Ascending aorta (tissue), 2 donors: ENCODE measurements around the gene PLTP. TPM values are rescaled to one million over a fixed set of nuclear protein-coding genes. Genes with fewer than 3 reads are reported as not detected.
"Not testable (repeated sequence)": the region's sequence is repeated elsewhere in the genome, so short reads cannot be mapped to it uniquely, and the experiment has no call there.

Experiments
- DNase-seq, 2 donors: peaks; one replicate each; pipeline ENCODE4 v3.0.0-alpha.2; 2019; ENCODE audit warnings: low spot score in 2 of 2
- H3K27ac ChIP-seq, 2 donors: fragments of 200-600 bp; sonication (generic); one replicate each; pipeline ENCODE4 v1.5.1; 2016 to 2017; ENCODE audit warnings: mild to moderate bottlenecking in 1 of 2
- H3K27me3 ChIP-seq: fragments of 200-600 bp; sonication (generic); one replicate; pipeline ENCODE4 v1.5.1; 2017
- H3K36me3 ChIP-seq, 2 donors: fragments of 200-600 bp; sonication (generic); one replicate each; pipeline ENCODE4 v1.5.1; 2016
- H3K4me1 ChIP-seq, 2 donors: fragments of 200-600 bp; sonication (generic); one replicate each; pipeline ENCODE4 v1.5.1; 2016 to 2017; ENCODE audit warnings: mild to moderate bottlenecking in 1 of 2
- H3K4me3 ChIP-seq, 2 donors: fragments of 200-600 bp; sonication (generic); one replicate each; pipeline ENCODE4 v1.5.1; 2016 to 2017; ENCODE audit warnings: mild to moderate bottlenecking in 1 of 2
- H3K9me3 ChIP-seq, 2 donors: fragments of 200-600 bp; sonication (generic); one replicate each; pipeline ENCODE4 v1.5.1; 2016
- intact Hi-C: fragments of 100-400 bp; cut with DNase I; formaldehyde crosslinking; loops from one replicate; pipeline ENCODE4 v1.15.1; 2023
- total RNA-seq: library from RNA; depleted of rRNA; stranded (reverse); fragments of >200 nt; gene quantifications from one replicate; pipeline ENCODE4 v1.1.0, GENCODE V29; 2016
- TF ChIP-seq, protein P1 (sequence below), 3 experiments: fragments of 200-600 bp in 2 of 3; fragments of 450-650 bp in 1 of 3; sonication (generic) in 2 of 3; IDR thresholded peaks; one replicate each; pipeline ENCODE4 v1.5.1; 2016 to 2019; ENCODE audit warnings: antibody characterized with exemption in 3 of 3, mild to moderate bottlenecking in 1 of 3, moderate library complexity in 1 of 3

Gene PLTP
- total RNA-seq: 909 TPM

DNA sequence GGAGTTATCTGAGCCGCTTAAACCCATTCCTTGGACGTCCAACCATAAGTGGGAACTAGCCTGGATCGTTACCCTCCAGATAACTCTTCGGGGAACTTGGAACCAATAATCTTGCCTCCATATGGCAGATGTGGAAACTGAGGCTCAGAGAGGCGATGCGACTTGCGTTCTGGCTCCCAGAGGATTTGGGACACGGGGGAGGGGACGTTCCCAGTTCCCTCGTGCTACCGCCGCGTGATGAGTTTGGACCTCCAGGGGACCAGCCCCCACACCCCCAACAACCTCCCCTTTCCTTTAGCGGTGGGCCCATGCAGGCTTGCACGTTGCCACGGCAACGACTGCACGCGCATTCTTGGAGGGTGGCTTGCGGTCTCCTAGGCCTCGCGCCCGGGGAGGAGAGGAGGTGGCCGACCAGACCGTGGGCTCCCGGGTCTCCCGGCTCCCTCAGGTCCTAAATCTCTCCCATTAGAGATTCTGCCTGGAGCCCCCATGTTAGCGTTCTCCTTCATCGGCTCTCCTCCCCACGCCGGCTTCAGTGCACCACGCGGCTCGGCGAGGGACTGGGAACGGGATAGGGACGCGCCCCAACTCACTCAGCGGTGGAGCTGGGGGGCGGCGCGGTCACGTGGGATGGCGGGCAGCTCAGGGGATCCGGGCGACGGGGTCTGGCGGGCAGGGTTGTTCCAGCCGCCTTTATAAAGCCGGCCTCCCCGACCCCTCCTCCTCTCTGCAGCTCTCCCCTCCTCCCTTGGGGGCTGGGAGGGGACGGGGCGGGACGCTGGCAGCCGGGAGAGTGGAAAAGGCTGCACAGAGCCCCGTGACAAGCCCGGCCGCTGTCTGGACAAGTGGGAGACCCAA lies at the start of gene PLTP:
PLTP (minus strand) TSS at position 670 of the 858 bp plus-strand sequence. CDS start 703 bp downstream, outside the sequence.
- no peaks in the 10 kb centered on the region for H3K27me3 ChIP-seq
- peak in 1 of 2 donors; percentile 77 for DNase-seq
- TF ChIP-seq, protein P1, sequence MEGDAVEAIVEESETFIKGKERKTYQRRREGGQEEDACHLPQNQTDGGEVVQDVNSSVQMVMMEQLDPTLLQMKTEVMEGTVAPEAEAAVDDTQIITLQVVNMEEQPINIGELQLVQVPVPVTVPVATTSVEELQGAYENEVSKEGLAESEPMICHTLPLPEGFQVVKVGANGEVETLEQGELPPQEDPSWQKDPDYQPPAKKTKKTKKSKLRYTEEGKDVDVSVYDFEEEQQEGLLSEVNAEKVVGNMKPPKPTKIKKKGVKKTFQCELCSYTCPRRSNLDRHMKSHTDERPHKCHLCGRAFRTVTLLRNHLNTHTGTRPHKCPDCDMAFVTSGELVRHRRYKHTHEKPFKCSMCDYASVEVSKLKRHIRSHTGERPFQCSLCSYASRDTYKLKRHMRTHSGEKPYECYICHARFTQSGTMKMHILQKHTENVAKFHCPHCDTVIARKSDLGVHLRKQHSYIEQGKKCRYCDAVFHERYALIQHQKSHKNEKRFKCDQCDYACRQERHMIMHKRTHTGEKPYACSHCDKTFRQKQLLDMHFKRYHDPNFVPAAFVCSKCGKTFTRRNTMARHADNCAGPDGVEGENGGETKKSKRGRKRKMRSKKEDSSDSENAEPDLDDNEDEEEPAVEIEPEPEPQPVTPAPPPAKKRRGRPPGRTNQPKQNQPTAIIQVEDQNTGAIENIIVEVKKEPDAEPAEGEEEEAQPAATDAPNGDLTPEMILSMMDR (IDR thresholded peaks at IDR 0.05): no peak
- H3K4me3 ChIP-seq: peak within 1 kb of the TSS; percentile 49 to 64
- peaks cover 6 to 13% of the 10 kb centered on the region in 2 donors for H3K4me1 ChIP-seq
- intact Hi-C loops: loop anchor here (1.0 kb wide), 1 partner anchor 23 kb away; the partner anchor contains the start of gene PCIF1
- peak within 1 kb of the TSS; percentile 38 to 71 for H3K27ac ChIP-seq
- H3K36me3 ChIP-seq: no peaks in the 10 kb centered on the region
- no peaks in the 10 kb centered on the region for H3K9me3 ChIP-seq

DNA sequence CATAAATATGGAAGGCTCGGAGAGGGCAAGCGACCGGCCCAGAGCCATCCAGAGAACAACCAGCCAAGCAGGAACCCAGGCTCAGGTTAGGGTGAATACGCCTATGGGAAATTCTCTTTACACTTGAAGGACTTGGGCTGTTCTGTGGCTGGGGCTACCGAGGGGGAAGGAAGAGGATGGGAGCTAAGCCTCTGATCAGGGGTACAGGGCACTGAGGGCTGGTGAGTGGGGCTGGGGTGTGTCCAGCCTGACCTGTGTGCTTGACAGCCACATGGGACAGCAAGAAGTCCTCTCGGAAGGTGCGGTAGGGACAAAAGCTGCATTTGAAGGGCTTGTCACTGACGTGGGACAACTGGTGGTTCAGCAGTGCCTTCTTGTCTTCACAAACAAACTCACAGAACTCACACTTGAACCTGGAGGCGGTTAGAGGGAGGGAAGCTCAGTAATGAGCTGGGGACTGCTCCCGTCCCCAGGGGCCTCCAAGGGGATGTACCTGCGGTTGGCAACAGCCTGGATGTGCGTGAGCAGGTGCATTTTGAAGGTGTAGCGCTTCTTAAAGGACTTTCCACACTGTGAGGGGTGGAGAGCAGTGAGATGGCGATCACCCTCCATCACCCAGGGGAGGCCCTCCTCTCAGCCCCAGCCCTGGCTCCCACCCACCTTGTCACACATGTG lies 48.1 kb upstream of the PLTP start:
- H3K36me3 ChIP-seq: peaks cover 89% of the 10 kb centered on the region in 2 donors
- no peaks in the 10 kb centered on the region for H3K4me1 ChIP-seq
- no peak overlapping the region for H3K27ac ChIP-seq
- DNase-seq: peak in 1 of 2 donors; percentile 60
- intact Hi-C loops: no loop called here
- TF ChIP-seq, protein P1 (IDR thresholded peaks at IDR 0.05): no peak
- no peaks in the 10 kb centered on the region for H3K27me3 ChIP-seq
- H3K4me3 ChIP-seq: no peak overlapping the region
- H3K9me3 ChIP-seq: no peaks in the 10 kb centered on the region

DNA sequence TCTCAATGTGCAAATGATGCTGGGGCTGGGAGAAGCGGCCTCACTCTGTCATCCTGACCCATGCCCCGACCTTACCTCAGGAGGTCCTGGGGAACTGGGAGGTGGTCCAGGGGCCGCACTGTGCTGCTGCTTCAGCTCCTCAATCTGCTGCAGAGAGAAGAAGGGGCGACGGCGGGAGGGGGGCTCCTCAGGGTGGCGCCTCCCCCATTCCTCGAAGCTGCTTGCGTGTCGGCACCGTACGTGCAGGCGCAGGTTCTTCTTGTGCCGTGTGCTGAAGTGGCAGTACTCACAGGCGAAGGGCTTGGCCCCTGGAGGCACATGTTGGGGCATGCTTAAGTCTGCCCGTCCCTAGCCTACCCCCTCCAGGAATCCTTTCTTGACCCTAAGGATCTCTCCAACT lies 47.2 kb upstream of the PLTP start:
- H3K27ac ChIP-seq: no peak overlapping the region
- peaks cover 80% of the 10 kb centered on the region in 2 donors for H3K36me3 ChIP-seq
- no peaks in the 10 kb centered on the region for H3K9me3 ChIP-seq
- DNase-seq: peak in 1 of 2 donors; percentile 58
- H3K4me3 ChIP-seq: no peak overlapping the region
- intact Hi-C loops: no loop called here
- no peaks in the 10 kb centered on the region for H3K4me1 ChIP-seq
- no peaks in the 10 kb centered on the region for H3K27me3 ChIP-seq
- TF ChIP-seq, protein P1 (IDR thresholded peaks at IDR 0.05): no peak

DNA sequence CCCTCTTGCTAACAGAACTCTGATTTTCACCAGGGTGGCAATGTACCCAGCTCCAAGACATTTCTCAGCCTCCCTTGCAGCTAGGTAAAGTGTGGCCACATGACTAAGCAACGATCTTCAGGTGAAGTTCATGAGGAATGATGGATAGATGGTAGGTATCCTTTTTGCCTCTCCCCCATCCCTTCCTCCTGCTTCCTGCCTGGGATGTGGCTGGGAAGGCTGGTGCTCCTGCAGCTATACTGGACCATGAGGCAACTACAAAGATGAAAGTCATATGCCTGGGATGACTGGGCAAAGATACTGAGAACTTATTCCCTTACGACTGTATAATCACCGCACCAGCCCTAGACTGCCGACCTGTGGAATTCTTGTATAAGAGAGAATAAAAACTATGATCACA lies 46.6 kb upstream of the PLTP start:
- H3K4me1 ChIP-seq: no peaks in the 10 kb centered on the region
- no peak overlapping the region for H3K4me3 ChIP-seq
- no peaks in the 10 kb centered on the region for H3K9me3 ChIP-seq
- intact Hi-C loops: no loop called here
- no peak overlapping the region for H3K27ac ChIP-seq
- peaks cover 76 to 80% of the 10 kb centered on the region in 2 donors for H3K36me3 ChIP-seq
- TF ChIP-seq, protein P1 (IDR thresholded peaks at IDR 0.05): no peak
- no peaks in the 10 kb centered on the region for H3K27me3 ChIP-seq
- DNase-seq: peak in 1 of 2 donors; percentile 38

DNA sequence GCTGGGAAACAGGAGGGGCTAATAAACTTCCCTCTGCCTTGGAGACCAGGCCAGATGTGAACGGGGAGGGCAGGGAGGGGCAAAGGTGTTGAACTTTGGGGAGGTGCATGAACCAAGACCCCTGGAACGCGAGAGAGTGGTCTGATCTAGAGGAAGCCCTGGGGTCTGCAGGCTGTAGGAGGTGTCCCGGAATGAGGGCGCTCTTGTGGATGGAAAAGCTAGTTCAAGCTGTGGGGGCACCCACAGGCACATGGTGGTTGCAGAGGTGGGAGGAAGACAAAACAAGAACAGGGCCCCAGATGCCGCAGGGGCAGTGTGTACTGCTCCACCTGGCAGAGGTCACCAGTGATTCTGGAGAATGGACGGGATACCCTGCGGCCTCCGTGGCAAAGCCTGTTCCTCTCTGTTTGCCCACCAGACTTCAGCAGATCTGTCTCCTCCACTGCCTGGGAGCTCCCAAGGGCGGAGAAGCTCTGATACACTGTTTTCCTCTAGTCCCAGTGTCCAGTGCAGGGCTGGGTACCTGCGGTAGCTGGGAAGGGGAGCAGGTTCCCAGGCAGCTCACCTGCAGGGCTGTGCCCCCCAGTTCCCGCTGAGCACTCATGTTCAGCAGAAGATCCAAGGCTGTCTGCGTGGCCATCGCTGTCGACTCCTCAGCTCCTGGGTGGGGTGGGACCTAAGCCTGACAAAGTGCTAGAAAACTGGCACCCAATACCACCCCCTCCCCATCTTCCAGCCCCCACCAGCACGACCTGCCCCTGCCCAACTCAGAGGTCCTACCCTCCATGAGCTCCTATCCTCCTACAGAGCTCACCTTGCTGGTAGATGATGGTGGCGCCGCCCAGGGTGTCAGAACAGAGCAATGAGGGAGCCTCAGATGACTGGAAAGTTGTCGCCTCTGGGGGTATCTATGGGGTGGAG lies 45.3 kb upstream of the PLTP start:
- Histone ChIP-seq H3K27ac (no peak overlapping the region), H3K27me3 (no peaks in the 10 kb centered on the region), H3K4me1 (no peaks in the 10 kb centered on the region), H3K36me3 (peaks cover 75 to 81% of the 10 kb centered on the region in 2 donors), H3K9me3 (no peaks in the 10 kb centered on the region), H3K4me3 (no peak overlapping the region)
- peak in 1 of 2 donors; percentile 60 for DNase-seq
- TF ChIP-seq, protein P1 (IDR thresholded peaks at IDR 0.05): no peak
- intact Hi-C loops: no loop called here

- H3K4me1 ChIP-seq, H3K9me3 ChIP-seq, intact Hi-C loops, H3K27me3 ChIP-seq, H3K4me3 ChIP-seq, H3K27ac ChIP-seq: not testable (repeated sequence)
- peak; percentile 2 to 40 for DNase-seq
- peaks cover 75 to 81% of the 10 kb centered on the region in 2 donors for H3K36me3 ChIP-seq
Measured at GRCh38 chr20:45956326-45956725, 44.4 kb upstream of the PLTP start.
